NCI-H226 (cell line): ENCODE results near the gene CCNB1IP1.
"Not testable (repeated sequence)": the region's sequence is repeated elsewhere in the genome, so short reads cannot be mapped to it uniquely, and the experiment has no call there.

Experiments
- DNase-seq: peaks from one replicate; pipeline ENCODE4 v3.0.0-alpha.2; 2015

CCNB1IP1 gene

GRCh38 chr14:20331053-20331613, 1.9 kb downstream of the CCNB1IP1 start:
- no peak for DNase-seq

GRCh38 chr14:20329355-20329754, 3.7 kb downstream of the CCNB1IP1 start:
- DNase-seq = no peak

- no peak for DNase-seq
Measured at GRCh38 chr14:20328705-20329104, 4.4 kb downstream of the CCNB1IP1 start.

GRCh38 chr14:20327005-20327869, 5.8 kb downstream of the CCNB1IP1 start:
- peak; percentile 9 for DNase-seq

- DNase-seq = no peak
Measured at GRCh38 chr14:20317720-20318119, 15.4 kb downstream of the CCNB1IP1 start.

GRCh38 chr14:20314026-20314425, 19.1 kb downstream of the CCNB1IP1 start:
- no peak for DNase-seq

GRCh38 chr14:20306079-20306423, 27.0 kb downstream of the CCNB1IP1 start:
- DNase-seq = no peak

GRCh38 chr14:20305265-20306078, 27.6 kb downstream of the CCNB1IP1 start, which contains the start of gene TTC5:
Gene TTC5, minus strand, starts transcription at chr14:20305951. Its CDS starts 14 bp downstream, at chr14:20305937.
- peak; percentile 66 for DNase-seq

- DNase-seq = no peak
Measured at GRCh38 chr14:20302042-20302755, 30.9 kb downstream of the CCNB1IP1 start.

GRCh38 chr14:20295067-20295466, 38.0 kb downstream of the CCNB1IP1 start:
- DNase-seq = no peak

- no peak for DNase-seq
Measured at GRCh38 chr14:20294636-20295035, 38.4 kb downstream of the CCNB1IP1 start.

GRCh38 chr14:20281998-20282397, 51.1 kb downstream of the CCNB1IP1 start:
- DNase-seq = not testable (repeated sequence)

GRCh38 chr14:20280265-20280664, 52.8 kb downstream of the CCNB1IP1 start:
- DNase-seq = not testable (repeated sequence)

GRCh38 chr14:20278414-20278813, 54.7 kb downstream of the CCNB1IP1 start:
- peak; percentile 33 for DNase-seq

GRCh38 chr14:20277409-20277808, 55.7 kb downstream of the CCNB1IP1 start:
- DNase-seq = no peak

GRCh38 chr14:20274062-20274461, 59.0 kb downstream of the CCNB1IP1 start:
- DNase-seq = no peak

GRCh38 chr14:20264361-20264760, 68.7 kb downstream of the CCNB1IP1 start:
- peak; percentile 39 for DNase-seq

GRCh38 chr14:20262642-20263128, 70.4 kb downstream of the CCNB1IP1 start:
- peak; percentile 83 for DNase-seq
